HG02840 (cell line): Measurements from ENCODE around the gene RTN4R.

ENCODE experiments used
- ATAC-seq: cut with Tn5 transposase; IDR thresholded peaks from one replicate; pipeline ENCODE4 v1.9.1; 2021; ENCODE audit warnings: mild to moderate bottlenecking, moderate library complexity, moderate number of reproducible peaks; ENCODE audit not compliant: unreplicated experiment, low FRiP score

Gene RTN4R

DNA sequence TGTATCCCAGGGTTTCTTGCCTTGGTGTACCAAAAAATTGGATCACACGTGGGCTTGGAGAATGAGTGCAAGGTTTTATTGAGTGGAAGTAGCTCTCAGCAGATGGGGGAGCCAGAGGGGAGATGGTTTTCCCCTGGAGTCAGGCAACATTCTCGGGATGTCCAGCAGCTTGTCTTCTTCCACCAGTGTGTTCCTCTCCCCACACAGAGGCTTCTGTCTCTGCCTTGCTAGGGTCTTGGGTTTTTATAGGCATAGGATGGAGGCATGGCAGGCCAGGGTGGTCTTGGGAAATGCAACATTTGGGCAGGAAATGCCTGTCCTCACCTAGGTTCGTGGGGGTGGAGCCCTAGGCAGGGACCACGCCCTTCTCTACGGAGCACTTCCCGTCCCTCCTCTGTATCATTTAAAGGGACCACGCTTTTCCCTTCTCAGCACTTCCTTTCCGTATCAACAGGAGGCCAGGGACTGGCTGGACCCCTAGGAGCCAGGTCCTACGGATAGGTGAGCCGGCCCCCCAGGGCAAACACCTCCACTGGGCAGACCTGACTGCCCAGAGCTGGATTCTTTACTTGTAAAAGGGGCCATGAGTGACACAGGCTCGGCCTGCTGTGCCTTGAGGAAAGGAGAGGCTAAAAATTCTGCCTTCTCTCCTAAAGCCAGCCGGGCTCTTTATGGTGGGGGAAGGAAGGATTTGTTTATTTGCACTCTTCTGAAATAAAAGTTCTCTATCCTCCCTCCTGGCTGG is 62.0 kb downstream of the RTN4R start:
- peak; percentile 59 for ATAC-seq

DNA sequence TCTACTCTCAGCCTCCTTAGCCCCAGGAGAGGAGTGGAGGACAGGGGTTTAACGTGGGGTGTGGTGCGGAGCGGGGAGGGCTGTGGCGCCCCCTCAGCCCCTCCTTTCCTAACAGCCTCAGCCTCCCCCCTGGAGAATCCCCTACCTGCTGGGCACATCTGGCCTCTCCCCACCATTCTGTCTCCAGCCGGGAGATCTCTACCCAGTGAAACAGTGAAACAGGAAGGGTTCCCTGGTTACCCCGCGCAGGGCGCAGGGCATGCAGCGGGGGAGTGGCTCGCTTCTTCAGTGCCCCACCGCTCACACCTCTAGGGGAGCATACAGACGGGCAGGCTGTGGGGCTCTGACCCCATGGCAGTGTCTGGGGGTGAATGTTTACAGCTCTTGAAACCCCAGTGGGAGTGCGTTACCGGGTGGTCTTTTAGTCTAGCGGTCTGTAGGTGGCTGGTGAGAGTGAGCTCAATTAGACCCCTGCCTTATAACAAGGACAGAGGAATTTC is 62.6 kb downstream of the RTN4R start:
- no peak for ATAC-seq

DNA sequence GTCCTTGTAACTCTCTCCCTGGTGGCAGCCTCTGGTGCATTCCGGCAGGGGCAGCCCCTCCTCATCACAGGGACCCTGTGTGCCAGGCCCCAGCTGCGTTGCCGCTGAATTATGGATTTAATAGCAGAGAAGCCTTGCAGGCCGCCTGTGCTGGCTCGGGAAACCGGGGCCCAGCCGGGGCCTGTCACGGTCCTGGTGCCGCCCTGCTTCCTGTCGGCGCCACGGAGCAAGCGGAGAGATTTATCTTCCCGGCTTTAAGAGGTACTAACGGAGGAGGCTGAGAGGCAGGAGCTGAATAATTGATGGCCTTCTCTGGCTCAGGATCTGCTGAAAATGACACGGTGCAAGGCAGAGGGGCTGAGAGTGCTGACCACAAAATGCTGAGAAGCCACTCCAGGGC is 63.3 kb downstream of the RTN4R start:
- ATAC-seq: no peak

DNA sequence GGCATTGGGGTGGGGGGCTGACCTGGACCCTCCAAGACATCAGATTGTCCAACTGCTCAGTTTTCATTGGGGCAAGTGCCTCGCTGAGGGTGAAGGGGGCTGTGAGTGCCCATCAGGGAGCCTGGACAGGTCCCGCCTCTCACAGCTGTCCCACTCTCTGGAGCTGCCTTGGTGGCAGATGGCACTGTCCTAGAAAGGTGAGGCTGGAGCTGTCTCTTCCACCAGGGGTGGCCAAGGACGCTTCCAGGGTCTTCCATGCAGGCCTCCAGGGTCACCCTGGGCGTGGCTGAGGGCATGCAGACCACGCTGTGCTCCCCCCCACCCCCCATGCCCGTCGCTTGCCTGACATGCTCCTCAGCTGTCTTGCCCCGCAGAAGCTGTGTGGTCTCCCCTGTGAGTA is 63.8 kb downstream of the RTN4R start:
- no peak for ATAC-seq

DNA sequence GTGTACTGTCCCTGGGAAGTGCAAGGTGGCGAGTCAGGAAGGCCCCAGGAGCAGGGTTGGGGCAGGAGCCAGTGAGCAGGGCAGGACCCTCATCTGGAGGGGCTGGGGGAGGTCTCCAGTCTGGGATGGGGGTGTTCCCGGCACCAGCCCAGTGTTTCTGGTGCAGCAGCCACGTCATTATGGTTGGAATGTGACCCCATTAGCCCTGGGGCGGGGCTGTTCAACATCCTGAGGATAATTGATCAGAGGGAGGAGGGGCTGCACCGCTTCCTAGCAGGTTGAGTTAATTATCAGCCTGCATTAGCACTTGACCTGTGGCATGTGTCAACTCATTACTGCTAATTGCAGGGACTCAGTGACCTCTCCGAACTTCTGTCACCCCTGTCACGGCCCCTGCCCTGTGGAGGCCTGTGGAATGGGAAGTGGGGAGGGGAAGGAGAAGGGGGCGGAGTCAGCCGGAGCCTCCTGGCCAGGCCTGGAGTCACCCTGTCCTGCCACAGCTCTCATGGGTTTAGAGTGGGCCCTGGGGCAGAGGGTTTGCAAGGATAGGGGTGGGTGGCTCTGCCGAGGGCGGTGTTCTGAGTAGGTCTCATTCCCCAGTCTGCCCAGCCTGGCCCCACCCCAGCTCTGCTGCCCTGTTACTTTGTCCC is 64.4 kb downstream of the RTN4R start:
- ATAC-seq: no peak

DNA sequence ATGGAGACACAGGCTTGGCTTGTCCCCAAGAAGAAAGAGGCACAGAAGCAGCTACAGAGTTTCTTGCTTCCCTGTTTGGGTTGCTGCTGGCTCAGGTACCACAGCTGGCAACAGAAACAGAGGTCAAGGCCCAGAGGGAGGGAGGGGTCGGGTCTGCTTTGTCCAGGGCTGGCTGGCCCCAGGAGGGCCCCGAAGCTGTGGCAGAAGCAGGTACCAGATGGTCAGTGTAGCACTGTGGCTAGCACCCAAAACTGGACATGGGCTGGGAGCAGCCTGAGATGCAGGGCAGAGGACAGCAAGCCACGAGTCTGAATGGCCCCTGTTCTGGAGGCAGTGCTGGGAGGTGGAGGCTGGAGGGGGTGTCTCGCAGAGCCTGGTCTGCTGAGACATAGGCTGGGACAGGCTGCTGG is 65.0 kb downstream of the RTN4R start:
- no peak for ATAC-seq

DNA sequence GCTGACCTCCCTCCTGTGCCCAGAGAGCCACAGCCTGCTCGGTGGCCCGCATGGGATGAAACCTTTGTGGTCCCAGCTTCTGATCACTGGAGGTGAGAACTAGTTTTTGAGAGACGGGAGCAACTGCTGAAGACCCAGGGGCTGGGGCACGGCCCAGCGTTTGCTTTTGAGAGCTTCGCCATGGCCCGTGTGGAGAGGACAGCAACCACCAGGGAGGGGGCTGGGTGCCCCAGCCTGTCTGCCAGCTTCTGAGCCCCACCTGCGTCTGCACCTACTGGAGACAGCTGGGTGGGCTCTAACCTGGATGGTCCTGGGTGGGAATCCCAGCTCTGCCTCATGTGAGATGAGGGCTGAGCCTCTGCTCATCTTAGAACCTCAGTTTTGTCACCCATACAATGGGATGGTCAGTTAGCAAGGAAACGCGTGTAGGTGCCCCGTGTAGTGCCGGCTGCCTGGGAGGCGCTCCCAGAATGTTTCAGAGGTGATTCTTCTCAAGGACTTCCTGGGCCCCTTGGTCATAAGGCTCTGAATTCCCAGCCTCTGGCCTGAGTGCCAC is 66.2 kb downstream of the RTN4R start:
- ATAC-seq: no peak

DNA sequence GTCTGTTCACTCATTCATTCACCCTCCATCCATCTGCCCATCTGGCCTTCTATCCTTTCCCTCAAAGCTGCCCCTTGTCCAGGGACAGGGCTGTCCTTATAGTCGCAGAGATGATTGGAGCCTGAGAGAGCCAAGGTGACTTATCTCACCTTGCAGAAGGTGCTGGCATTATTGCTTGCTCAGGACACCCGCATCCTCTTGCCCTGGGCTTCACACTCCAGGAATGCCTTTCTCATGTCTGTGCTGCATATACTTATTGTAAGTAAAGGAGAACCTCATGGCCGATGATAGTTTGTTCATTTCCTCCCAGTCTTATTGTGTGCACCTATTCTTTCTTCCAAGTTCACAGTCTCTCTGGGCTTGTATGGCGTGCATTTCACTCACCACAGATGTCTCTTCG is 68.2 kb downstream of the RTN4R start:
- no peak for ATAC-seq

DNA sequence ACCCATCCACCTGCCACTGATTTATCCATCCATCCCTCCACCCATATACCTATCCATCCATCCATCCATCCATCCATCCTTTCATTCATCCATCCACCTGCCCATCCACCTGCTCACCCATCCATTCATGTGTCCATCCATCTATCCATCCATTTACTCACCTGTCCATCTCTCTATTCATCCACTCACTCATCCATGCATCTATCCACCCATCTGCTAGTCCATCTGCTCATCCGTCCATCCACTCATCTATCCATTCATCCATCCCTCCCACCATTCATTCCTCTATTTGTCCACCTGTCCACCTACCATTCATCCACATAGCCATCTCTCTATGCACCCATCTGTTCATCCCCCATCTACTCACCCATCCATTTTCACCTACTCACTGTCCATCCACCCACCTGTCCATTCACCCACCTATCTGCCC is 68.7 kb downstream of the RTN4R start:
- ATAC-seq: no peak

DNA sequence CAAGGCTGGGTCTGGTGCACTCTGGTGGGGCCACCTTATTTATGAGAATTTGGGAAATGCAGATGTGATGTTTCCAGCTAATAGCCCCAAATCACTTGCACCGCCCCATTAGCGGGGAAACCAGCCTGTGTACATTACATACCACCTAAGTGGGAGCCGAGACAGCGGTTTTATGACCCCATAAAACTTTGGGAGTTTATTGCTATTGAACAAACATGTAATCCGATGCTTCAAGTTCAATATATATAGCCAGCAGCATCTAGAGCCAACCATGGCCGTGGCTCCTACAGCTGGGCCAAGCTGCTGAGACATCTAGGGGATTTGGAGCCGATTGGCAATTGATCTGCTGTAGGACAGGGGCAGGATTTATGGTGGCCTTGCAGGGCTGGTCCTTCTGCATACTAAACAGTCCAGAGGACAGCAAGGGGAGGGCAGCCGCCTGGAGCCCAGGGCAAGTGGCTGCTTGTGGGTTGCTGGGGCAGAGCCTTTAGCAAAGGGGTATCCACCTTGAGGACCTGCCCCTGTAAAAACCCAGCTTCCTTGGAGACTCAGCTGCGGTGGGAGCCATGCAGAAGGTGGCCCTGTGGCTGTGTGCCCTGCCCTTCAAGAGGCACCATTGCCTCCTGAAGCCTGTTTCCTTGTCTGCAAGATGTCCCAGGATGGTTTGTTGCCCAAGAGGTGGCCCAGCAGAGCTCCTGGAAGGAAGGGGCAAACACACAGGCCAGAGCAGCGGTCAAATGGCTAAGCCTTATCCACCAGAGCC is 69.4 kb downstream of the RTN4R start:
- no peak for ATAC-seq

DNA sequence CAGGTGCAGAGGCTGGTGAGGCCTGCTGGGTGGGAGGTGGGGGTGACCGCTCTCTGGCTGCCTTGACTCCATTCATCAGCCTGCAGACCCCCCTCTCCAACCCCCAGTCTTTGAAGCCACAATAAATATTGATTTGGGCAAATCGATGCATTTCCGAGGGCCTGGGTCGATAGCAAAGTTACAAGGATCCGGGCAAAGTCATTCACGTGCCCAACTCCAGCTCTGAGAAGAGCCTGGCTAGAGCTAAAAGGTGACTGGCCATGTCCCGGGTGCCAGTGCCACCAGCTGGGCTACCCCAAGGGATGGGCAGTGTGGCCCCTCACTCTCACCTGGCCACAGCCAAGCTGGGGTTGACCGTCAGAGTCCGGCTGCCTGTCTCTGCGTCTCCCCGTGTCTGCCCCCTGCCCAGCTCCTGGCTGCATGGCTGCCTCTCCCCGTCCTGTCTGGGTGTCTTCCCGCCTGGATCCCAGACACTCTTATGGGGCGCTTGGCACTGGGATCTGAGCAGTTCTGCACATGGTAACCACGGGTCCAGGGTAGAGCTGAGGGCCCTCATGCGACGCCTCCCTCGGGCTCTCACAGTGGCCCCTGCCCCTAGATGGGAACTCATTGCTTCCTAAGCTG is 70.6 kb downstream of the RTN4R start:
- ATAC-seq: no peak

DNA sequence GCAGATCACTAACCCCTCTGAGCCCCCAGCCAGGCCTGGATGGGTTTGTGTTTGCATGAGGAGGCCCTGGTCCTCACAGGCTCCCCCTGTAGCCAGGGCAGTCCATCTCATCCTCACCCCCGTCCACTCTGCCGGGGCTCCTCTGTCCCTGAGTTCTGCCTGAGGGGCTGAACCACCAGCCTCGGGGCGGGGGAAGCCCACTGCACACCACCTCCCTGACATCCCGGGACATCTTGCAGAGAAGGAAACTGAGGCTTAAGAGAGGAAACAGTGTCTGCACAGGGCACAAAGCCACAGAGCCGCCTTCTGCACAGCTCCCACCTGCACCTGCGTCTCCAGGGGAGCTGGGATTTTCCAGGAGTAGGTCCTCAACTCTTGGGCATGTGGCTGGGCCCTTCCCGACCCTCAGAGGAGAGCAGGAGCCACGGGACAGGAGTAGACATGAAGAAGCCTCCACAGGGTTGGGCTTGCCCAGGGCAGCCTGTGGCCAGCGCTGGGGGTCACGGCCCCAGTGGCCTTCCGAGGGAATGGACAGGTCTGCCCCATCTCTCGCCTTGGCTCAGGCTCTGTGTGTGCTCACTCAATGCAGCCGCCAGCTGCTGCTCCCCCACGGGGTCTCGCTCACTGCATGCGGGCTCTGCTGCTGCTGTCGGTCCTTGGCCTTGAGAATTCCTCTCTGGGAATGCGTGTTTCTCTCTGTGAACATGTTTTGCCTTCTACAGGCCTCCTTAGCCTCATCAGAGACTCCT is 71.8 kb downstream of the RTN4R start:
- ATAC-seq: no peak

DNA sequence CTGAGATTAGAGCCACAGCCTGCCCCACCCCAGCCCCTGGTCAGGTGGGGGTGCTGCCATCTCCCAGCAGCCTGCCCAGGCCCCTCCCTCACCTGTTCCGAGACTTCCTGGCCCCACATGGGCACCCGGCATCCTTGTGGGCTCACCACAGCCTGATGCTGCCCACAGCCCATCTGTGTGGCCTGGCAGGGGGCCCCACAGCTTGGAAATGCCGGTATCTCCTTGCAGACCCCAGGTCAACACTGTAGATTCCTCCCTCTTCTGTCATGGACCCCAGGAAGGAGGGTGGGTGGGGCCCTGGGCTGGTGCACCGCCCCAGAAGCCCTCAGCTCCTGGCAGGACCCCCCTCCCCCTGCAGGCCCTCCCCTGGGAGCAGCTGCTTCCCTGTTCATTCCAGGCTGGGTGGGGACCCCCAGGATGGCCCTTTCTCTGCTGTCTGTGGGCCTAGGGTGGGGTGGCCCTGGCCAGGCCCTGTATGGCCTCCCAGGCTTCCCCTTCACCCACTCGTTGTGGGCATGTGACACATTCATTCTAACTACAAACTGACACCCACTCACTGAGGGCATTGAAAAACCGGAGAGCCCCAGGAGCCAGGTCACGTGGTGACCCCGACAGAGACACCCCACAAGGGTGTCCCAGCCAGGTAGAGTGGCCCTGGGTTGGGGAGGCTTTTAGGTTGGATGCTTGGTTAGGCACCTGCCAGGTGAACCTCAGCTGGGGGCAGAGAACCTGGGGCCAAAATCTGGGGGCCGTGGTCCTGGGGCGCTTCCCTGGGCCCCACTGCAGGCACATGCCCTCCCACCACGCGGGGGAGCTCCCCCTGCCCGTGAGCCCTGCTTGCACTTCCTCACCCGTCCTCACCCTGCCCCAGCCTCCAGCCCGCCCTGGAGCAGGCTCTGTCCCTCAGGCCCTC is 73.2 kb downstream of the RTN4R start:
- ATAC-seq: no peak

DNA sequence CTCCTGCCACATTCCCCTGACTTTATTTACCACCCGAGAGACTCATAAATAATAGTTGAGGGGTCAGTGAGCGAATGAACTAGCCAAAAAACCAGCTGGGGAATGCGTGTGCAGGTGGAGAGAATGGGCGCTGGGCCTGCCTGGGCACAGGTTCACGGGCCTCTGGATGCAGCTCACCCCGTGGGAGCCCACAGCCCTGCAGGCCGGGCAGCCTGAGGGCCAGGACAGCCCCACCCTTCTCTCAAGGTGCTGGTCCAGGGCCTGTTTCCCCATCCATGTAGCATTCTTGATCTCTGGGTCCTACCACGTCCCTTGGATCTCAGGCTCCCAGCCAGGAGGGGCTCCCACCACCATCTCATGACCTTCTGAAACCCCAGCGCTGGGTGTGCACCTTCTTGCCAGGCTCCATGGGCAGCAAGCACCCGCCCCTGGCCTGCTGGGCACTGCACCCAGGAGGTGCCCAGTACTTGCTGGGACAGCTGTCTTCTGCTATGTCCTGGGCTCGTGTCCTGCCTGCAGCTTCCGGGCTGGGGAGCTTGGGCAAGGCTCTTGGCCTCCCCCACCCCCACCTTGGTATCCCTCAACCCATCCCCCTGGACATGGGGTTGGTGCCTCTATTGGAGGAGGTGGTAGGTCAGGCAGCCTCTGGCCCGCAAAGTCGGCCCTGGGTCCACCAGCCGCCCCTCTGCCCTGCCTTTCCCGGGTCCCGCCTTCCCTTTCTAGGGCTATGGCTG is 74.2 kb downstream of the RTN4R start:
- no peak for ATAC-seq

DNA sequence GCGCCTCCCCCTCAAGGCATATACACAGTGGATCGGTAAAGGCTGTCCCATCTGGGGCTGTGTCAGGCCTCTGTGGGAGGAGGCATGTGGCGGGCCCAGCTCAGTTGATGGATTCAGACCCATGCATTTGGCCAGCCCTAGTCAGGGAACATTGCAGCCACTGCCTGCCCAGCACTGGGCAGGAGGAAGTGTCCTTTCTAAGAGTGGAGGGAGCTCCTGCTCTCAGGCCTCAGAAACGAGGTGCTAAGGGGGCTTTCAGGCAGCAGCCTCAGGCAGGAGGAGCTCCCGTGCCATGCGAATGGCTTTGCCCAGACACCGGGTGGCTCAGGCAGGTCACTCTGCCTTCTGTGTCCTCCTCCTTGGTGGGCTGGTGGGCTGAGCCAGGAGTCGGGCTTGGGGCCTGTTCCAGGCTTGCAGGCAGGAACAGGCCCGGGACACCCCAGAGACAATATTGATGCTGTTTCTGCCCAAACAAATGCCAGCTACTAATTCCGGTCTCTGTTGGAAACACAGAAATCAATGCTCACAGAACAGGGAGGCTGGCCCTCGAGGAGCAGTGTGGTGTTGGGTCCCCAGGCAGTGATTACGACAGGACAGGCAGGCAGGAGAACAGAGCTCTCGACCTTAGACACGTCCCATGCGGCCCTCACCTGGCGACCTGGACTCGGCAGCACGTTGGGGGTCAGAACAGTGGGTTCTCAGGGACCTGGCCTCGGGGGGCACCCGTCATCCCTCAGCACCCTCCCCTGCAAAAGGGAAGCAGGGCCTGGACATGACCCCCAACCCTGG is 75.0 kb downstream of the RTN4R start:
- no peak for ATAC-seq

DNA sequence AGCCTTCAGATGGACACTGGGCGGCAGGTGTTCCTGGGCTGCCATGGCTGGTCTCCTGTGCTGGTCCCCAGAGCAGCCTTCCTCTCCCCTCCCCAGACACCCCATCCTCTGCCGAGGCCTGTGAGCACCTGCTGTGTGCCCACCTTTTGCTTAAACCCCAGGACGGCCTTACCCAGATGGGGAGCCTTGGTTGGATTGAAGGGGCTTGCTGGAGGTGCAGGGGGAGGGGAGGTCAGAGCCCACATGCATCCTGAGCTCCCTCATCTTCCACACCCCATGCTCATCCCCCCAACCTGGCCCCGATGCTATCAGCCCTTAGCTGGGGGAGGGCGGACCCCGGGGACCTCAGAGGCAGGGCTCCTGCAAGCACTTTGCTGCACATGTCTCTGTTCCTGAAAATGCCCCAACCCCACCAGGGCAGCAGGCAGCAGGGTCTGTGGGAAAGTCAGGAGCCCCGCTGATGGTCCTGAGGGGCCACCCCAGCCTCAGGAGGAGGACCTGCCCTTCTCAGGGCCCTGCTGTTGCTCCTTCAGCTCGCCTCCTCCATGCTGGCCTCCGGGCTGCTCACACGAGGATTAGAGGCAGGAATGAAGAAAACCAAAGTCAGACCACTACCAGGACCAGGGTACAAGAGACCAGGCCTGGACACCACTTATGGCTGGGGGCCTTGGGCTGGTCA is 75.7 kb downstream of the RTN4R start:
- ATAC-seq: no peak

DNA sequence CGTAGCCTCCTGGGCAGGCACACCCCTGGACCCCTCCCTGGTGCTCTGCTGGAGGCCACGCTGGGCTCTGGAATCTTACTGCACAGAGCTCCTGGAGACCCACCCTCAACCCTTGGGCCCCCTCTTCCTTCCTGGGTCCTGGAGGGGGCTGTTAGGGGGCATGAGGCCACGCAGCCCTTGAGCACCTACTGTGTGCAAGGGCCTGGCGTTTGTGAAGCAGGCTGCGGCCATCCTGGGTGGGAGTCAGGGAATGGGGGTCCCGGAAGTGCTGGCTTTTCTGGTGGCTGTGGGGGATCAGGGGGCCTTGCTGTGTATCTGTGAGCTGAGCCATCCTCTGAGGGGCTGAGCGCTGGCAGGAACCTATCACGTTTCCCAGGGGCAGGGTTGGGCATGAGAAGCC is 76.3 kb downstream of the RTN4R start:
- no peak for ATAC-seq
